Measurements from ENCODE around the gene MAN1A2.
A peak's percentile ranks its signal among the peaks of the same experiment; 100 is the strongest.

Gene MAN1A2

DNA sequence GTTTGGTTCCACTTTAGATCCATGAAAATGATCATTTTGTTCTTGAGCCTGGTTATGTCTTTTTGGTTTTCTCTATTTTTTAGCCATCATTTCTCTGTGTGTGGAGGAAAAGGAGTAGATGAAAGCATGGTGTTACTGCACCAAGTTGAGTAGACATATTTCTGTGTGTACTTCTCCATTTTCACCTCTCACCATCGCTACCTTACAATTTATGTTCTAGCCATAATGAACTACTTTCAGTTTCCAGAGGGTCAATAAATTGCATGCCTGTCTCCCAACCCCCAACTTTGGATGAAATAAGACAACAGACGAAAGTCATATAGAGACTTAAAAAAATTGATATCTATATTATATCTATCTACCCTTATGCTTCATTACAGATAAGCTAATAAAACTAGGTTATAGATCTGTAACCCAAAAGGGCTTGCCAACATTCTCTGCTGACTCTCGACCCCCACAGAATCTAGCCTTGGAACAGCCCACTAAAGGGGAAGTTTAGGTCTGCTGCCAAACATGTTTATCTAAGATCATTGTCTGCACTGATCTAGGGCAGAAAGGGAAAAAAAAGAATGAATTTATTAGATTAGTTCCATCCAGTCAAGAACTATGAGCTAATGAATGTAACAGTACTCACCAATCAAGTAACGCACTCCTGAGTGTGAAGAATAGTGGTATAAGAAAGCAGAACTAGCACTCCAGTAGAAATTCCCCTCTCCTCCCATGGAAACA, 7.5 kb upstream of the MAN1A2 start:
- DNase-seq (ENCODE audit: low read depth in 2 of 2) = no peak

GRCh38 chr1:117362986-117363385, 4.3 kb upstream of the MAN1A2 start:
- DNase-seq (ENCODE audit: low read depth in 2 of 2) = no peak

DNA sequence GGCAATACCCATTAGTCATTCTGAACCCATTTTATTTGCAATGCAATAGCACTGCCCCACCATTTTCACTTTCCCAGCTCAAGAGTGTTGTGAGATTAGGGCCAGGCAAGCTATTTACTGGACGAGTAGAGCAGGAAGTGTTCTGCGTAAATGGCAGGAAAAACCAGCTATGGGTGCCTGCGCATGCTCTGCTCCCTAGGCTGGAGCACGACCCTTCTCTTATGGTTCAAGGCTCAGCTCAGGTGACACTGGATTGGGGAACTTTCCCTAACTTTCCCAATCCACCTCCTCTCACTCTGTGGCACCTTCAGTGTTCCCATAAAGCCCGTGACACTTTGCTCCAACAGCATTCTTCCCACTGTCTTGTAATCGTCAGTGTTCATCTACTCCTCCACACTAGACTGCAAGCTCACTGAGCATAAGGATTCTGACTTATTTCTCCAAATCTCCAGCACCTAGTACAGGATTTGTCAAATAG, 3.6 kb upstream of the MAN1A2 start:
- no peak for DNase-seq (ENCODE audit: low read depth in 2 of 2)

GRCh38 chr1:117364240-117364639, 3.0 kb upstream of the MAN1A2 start:
- DNase-seq (ENCODE audit: low read depth in 2 of 2) = no peak

- no peak for DNase-seq (ENCODE audit: low read depth in 2 of 2)
Observed at GRCh38 chr1:117365350-117366176, 1.7 kb upstream of the MAN1A2 start.

DNA sequence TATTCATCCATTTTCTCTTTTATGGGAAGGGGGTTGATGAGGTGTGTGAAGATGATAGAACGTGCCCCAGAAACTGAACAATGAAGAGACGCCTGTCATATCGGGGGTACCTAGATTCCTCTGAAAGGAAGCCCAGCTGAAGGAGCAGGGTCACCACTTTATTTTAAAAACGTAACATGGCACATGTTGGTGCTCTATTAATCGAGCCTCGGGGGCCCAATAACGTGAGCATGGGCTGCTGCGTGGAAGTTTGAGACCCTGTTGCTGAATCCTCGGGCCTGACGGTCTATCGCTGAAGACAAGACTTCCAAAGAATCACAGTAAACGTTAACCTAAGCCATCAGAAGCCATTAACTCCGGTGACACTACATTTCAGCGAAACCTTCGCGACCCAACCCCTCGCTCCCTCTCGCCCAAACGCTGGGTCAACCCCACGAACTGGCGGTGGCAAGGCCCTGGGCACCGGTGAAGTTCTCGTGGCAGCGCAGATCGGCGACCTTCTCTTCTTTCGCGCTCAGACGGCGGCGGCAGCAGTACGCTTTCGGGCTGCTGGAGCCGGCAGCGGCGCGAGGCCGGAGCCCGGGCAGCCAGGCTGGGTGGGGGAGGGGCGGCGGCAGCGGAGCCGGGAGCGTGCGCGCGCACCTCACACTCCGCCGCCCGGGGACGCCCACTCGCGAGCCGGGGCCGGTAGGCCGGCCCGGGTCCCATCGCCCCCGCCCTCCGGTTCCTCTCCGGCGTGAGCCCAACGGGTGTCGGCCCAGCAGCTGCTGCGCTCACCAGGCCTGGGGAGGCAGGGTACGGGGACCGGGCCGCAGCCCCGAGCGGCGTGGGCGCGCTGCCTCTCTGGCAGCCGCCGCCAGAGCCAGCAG, 838 bp upstream of the MAN1A2 start:
- peak; percentile 61 to 67 for DNase-seq (ENCODE audit: low read depth in 2 of 2)

DNA sequence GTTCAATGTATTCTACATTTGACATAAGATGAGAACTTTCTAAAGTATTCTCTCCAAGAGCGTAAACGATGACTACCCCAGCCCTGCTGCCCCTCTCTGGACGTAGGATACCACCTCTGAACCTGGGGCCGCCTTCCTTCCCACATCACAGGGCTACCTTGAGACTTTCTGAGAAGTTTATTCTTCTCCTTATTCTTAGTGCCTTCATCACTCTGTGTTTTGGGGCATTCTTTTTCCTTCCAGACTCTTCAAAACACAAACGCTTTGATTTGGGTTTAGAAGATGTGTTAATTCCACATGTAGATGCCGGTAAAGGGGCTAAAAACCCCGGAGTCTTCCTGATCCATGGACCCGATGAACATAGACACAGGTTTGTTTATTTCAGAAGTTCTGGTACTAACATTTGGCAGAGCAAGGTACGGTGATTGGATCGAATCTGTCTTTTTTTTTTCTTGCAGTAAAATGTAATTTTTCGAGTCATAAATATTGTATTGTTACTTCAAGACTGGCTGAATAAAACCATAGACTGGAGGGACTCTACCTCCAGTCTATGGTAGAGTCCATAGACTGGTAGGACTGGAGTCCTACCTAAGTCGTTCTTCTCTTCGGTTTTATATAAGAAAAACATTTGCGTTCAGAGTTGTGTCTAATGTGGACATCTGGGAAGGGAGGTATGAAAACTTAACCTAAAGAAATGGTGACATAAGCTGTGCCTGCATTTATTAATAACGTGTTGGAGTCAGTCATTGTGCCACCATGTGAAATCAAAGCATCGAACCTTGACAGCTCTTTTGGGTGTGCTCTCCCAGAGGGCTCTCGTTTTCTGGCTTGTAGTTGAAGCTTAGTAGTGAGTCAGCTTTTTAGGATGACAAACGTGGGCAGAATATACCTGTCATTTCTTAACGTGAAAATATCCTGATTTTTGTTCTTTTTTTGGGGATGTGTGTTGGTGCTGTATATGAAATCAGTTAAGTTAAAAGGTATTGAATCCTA, 1.2 kb downstream of the MAN1A2 start:
- no peak for DNase-seq (ENCODE audit: low read depth in 2 of 2)

- no peak for DNase-seq (ENCODE audit: low read depth in 2 of 2)
Observed at GRCh38 chr1:117370071-117370470, 2.8 kb downstream of the MAN1A2 start.

GRCh38 chr1:117370509-117370908, 3.3 kb downstream of the MAN1A2 start:
- no peak for DNase-seq (ENCODE audit: low read depth in 2 of 2)

DNA sequence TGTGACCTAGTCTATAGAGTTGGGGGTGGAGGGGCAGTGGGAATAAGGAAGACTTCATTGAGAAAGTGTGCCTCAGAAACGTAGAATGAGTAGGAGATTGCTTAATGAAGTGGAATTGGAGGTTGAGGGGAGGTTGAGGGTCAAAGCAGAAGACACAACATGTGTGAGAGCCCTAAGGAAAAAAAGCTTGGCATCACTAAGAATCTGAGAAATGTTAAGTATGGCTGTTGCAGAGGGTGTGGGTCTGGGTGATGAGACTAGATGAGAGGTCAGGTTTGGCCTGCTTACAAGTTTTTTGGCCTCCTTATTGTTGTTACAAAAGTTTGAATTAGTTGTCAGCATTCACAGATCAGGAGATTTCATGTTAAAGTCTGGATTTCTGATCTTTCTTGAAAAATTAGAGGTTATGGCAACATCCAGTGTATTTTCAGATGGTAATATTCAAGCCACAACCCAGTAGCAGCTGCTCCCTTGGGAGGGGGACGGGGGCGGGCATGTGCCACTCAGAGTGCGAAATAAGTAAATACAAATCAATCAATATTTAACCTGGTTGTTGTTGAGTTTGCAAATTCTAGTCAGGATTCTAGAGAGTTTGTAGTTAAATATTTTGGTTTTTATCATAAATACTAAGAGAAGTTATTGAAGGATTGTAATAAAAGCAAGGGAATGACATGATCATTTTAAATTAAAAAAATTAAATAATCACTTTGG, 4.3 kb downstream of the MAN1A2 start:
- no peak for DNase-seq (ENCODE audit: low read depth in 2 of 2)

DNA sequence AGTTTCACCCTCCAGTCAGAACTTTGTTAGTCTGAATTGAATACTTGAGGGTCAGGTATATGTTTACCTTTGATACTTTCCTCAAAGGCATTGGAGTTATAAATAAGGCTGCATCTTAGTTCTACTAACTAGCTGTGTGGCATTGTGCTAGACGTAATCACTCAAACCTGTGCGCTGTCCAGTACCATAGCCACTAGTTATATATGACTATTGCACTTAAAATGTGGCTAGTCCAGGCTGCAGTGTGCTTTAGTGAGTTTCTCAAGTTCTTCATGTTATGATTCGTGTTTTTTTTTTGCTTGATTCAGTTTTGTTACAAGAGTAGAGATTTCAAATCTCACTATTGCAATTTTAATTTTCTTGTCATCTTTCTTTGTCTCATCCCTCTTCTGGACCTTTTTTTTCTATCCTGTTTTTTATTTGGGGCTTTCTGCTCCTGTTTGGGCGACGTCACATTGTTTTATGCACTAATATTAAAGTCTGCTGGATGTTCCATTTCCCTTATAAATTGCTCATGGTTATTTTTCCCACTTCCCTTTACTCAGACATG, 5.7 kb downstream of the MAN1A2 start:
- DNase-seq (ENCODE audit: low read depth in 2 of 2) = no peak

- DNase-seq (ENCODE audit: low read depth in 2 of 2) = no peak
Observed at GRCh38 chr1:117373932-117374331, 6.7 kb downstream of the MAN1A2 start.

DNA sequence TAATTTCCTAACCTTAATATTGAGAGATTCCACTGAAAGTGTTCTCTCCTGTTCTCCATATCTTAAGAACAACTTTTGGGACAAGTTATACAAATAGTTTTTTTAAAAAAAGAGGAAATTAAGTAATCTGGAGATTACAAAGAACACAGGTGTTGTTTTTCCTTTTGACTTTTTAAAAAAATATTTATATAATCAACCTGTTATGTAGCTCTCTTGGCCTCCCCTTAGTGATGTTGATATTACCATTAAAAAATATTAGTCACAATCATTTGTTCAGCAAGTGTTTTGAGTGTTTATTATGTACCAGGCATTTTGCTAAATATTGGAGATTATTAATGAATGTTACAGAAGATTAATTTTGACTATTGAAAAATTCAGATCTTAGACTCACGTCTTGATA, 8.1 kb downstream of the MAN1A2 start:
- no peak for DNase-seq (ENCODE audit: low read depth in 2 of 2)

GRCh38 chr1:117387060-117387633, 19.9 kb downstream of the MAN1A2 start:
- DNase-seq (ENCODE audit: low read depth in 2 of 2) = no peak

GRCh38 chr1:117388328-117388727, 21.1 kb downstream of the MAN1A2 start:
- no peak for DNase-seq (ENCODE audit: low read depth in 2 of 2)

GRCh38 chr1:117389284-117389683, 22.0 kb downstream of the MAN1A2 start:
- DNase-seq (ENCODE audit: low read depth in 2 of 2) = no peak

GRCh38 chr1:117389779-117390178, 22.5 kb downstream of the MAN1A2 start:
- DNase-seq (ENCODE audit: low read depth in 2 of 2) = no peak

DNA sequence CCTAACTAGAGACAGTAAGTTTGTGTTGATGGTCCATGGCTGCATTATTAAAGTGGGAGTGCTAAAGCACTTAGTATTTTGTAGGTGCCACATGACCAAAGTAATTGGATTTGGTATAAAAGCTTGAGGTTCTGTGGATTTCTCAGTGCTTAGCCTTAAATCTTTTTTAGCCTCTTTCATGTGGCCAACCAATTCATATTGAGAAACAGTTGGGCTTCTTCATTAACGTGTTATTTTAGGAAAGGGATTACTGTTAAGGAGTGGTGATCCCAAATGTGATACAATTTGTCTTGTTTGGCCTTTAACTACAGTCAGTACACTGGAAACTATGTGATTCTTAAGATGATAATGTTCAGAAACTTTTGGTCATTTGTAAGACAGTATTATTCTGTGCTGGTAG, 25.5 kb downstream of the MAN1A2 start:
- no peak for DNase-seq (ENCODE audit: low read depth in 2 of 2)

GRCh38 chr1:117396074-117396473, 28.8 kb downstream of the MAN1A2 start:
- DNase-seq (ENCODE audit: low read depth in 2 of 2) = no peak

DNA sequence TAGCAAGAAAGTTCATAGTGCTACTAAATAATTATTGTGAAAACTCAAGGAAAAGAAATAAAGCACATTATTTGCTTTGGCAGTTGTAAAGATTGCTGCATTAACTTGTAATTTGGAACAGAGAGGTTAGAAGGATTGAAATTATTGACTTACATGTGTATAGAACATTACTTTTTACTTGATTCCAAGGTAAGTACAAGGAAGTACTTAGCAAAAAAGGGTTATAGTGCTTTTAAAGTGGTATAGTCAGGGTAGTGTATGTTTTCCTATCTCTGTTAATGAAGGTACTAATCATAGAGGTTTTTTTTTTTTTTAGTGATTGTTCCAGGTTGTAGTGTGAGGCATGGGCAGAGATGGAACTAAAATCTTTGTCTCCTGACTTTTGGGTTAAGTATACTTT, 29.4 kb downstream of the MAN1A2 start:
- no peak for DNase-seq (ENCODE audit: low read depth in 2 of 2)

Measured in activated CD8-positive, alpha-beta memory T cell treated with anti-CD3 and anti-CD28 coated beads for 4 hours (primary cell).